Hypothalamus (tissue), 51 donors: ENCODE measurements around the gene GNA15.
A peak's percentile ranks its signal among the peaks of the same experiment; 100 is the strongest.

ENCODE experiments used
- DNase-seq, 51 donors: peaks; one replicate each; lab custom pipeline; 2025; lab: John Stamatoyannopoulos, UW

The GNA15 gene

GRCh38 chr19:3120611-3121276 lies 15.1 kb upstream of the GNA15 start:
- no peak for DNase-seq

GRCh38 chr19:3121396-3121795 lies 14.4 kb upstream of the GNA15 start:
- no peak for DNase-seq

GRCh38 chr19:3121821-3122511 lies 13.9 kb upstream of the GNA15 start:
- DNase-seq: no peak

- no peak for DNase-seq
Measured at GRCh38 chr19:3122512-3122870, 13.3 kb upstream of the GNA15 start.

- DNase-seq: no peak
Measured at GRCh38 chr19:3123088-3123721, 12.6 kb upstream of the GNA15 start.

GRCh38 chr19:3123956-3124355 lies 11.9 kb upstream of the GNA15 start:
- DNase-seq: no peak

GRCh38 chr19:3124630-3125029 lies 11.2 kb upstream of the GNA15 start:
- DNase-seq: no peak

- peak in 7 of 51 donors; percentile 5 to 38 (median 19) for DNase-seq
Measured at GRCh38 chr19:3125900-3126524, 9.8 kb upstream of the GNA15 start.

- no peak for DNase-seq
Measured at GRCh38 chr19:3129112-3129511, 6.7 kb upstream of the GNA15 start.

GRCh38 chr19:3131168-3131567 lies 4.7 kb upstream of the GNA15 start:
- DNase-seq: no peak

- DNase-seq: peak in 9 of 51 donors; percentile 7 to 45 (median 15)
Measured at GRCh38 chr19:3132971-3133792, 2.7 kb upstream of the GNA15 start.

- no peak for DNase-seq
Measured at GRCh38 chr19:3133793-3134116, 2.1 kb upstream of the GNA15 start.

GRCh38 chr19:3136684-3137055 lies 837 bp downstream of the GNA15 start:
- no peak for DNase-seq

- no peak for DNase-seq
Measured at GRCh38 chr19:3137119-3137518, 1.3 kb downstream of the GNA15 start.

GRCh38 chr19:3138268-3138667 lies 2.4 kb downstream of the GNA15 start:
- no peak for DNase-seq

GRCh38 chr19:3140667-3141038 lies 4.8 kb downstream of the GNA15 start:
- no peak for DNase-seq

GRCh38 chr19:3142292-3142670 lies 6.4 kb downstream of the GNA15 start:
- DNase-seq: no peak

GRCh38 chr19:3142781-3143337 lies 7.0 kb downstream of the GNA15 start:
- DNase-seq: no peak

GRCh38 chr19:3145909-3146676 lies 10.3 kb downstream of the GNA15 start:
- peak in 4 of 51 donors; percentile 9 to 28 (median 12) for DNase-seq

- no peak for DNase-seq
Measured at GRCh38 chr19:3146677-3147100, 10.9 kb downstream of the GNA15 start.
